ENCODE measurements around the gene ASPG. TPM values are rescaled to one million over a fixed set of nuclear protein-coding genes. Genes with fewer than 3 reads are reported as not detected.

ASPG gene
- total RNA-seq, 1 experiment from 2014 or later, result not detected

DNA sequence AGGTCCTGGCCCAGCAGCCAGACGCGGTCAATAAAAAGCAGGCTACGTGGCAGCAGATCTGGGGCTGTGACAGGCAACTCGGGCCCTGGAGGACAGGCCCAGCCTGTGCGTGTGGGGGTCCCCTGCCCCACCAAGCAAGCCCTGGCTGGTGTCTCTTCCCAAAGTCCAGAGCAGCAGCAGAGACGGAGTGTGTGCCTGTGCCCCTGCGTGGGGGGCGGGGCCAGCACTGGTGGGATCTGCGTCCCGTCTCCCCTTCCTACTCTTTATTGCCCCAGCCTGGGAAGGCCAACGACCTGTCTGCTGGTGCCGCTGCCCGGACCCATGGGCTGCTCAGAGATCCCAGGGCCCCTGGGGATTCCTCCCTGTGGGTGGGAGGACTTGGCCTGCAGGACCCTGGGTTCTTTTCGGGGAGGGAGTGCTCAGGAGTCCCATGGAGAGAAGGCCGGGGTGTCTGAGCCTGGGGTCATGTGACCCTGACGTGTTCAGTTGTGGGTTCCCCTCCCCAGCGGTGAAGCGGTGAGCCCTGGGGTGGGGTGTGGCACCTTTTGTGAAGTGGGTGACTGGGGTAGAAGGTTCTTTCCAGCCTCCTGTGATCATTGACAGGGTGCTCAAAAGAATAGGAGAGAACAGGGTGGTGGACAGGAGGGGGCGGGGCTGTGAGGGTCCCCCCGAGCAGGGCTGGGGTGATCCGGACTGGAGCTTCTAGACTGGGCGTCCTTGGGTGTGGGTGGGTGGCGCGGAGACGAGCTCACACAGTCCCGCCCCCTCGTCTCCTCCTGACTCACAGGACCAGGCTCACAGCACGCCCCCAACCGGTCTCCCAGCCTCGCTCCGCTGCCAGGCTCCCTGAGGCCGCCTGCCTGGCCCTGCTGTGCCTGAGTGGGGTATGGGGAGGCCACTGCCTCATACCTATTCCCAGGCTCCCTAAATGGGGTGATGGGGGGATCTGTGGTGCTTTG lies 22.4 kb downstream of the ASPG start:
- no peak overlapping the region for H3K4me3 ChIP-seq (ENCODE audit: low read depth in 2 of 2, low read length in 2 of 2)
- intact Hi-C loops (cut with micrococcal nuclease; ENCODE audit: unreplicated experiment), result no loop called here
- CTCF ChIA-PET, result no interaction called here
- H3K27ac ChIP-seq (ENCODE audit: low read length), result no peak overlapping the region
- POLR2A ChIA-PET, result no interaction called here
- no peaks in the 10 kb centered on the region for H3K9me3 ChIP-seq (ENCODE audit: control insufficient read depth, insufficient read depth, low read depth, low read length)
- no peaks in the 10 kb centered on the region for H3K4me1 ChIP-seq (ENCODE audit: control insufficient read depth, insufficient read depth, low read length)
- in situ Hi-C loops (cut with HindIII; ENCODE audit: low pct_unique_long_range_greater_than_20kb, low sequenced_read_pairs), result no loop called here
- H3K36me3 ChIP-seq (ENCODE audit: control insufficient read depth, insufficient read depth, low read length), result no peaks in the 10 kb centered on the region
- DNase-seq (ENCODE audit: low read depth, low spot score) (no peak), ATAC-seq (no peak)
- H3K27me3 ChIP-seq (ENCODE audit: control insufficient read depth, insufficient read depth, low read length), result no peaks in the 10 kb centered on the region
- TF ChIP-seq POLR2AphosphoS5 (IDR thresholded peaks at IDR 0.05; ENCODE audit: low read depth, low read length), result no peak
- TF ChIP-seq, protein P1, sequence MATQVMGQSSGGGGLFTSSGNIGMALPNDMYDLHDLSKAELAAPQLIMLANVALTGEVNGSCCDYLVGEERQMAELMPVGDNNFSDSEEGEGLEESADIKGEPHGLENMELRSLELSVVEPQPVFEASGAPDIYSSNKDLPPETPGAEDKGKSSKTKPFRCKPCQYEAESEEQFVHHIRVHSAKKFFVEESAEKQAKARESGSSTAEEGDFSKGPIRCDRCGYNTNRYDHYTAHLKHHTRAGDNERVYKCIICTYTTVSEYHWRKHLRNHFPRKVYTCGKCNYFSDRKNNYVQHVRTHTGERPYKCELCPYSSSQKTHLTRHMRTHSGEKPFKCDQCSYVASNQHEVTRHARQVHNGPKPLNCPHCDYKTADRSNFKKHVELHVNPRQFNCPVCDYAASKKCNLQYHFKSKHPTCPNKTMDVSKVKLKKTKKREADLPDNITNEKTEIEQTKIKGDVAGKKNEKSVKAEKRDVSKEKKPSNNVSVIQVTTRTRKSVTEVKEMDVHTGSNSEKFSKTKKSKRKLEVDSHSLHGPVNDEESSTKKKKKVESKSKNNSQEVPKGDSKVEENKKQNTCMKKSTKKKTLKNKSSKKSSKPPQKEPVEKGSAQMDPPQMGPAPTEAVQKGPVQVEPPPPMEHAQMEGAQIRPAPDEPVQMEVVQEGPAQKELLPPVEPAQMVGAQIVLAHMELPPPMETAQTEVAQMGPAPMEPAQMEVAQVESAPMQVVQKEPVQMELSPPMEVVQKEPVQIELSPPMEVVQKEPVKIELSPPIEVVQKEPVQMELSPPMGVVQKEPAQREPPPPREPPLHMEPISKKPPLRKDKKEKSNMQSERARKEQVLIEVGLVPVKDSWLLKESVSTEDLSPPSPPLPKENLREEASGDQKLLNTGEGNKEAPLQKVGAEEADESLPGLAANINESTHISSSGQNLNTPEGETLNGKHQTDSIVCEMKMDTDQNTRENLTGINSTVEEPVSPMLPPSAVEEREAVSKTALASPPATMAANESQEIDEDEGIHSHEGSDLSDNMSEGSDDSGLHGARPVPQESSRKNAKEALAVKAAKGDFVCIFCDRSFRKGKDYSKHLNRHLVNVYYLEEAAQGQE (IDR thresholded peaks at IDR 0.05; ENCODE audit: insufficient read depth in 1 of 2, low read depth in 2 of 2, low read length in 1 of 2), result no peak
- TF ChIP-seq SIN3A (IDR thresholded peaks at IDR 0.05; ENCODE audit: borderline replicate concordance, insufficient read depth, low read depth, low read length), result no peak
- no peak for TF ChIP-seq TCF7L2 (IDR thresholded peaks at IDR 0.05; ENCODE audit: low read depth, low read length)
- TF ChIP-seq CTCF (IDR thresholded peaks at IDR 0.05), result no peak
- no TSS peak for BruUV-seq (replicated peaks)

DNA sequence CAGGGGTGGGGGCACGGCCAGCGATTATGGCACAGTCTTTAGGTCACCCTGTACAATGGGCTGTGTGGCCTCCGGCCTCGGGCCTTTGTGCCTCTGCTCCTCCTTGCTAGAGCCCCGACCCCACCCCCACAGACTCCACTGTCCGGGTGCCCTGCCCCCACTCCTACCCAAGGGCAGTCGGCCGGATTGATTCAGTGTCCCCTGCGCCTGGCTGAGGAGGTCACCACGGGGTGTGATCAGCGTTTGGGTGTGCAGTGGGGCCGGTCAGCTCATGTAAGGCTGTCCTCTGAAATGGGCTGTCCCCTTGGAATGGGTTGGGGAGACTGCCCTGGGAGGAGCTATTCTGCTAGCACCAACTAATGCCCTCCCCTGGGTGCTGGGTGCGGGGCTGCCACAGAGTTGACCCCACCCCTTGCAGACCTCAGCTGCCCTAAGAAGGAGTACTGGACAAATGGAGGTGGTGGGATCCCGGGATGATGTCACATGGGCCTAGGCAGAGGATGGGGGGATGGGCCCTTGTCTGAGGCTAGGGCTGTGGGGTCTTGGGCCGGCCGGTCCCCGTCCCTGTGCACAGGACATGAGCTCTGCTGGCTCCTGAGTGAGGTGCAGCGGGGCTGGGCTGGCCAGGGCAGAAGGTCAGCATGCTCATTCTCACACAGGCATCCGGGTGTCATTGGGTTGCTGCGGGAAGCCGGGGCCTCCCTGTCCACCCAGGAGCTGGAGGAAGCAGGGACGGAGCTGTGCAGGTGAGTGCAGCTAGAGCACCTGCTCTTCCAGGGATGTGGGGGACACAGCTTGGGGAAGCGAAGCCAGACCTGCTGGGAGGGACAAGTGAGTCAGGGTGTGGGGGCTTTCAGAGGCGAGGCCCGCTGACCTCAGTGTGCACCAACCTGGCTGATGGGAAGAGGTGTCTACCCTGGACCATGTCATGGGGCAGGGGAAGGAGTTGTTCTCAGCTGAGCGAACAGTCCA lies 23.4 kb downstream of the ASPG start:
- CTCF ChIA-PET, result interaction anchor here (0.6 kb wide), 1 partner anchor 19 kb away, joined by 3 read pairs; no protein-coding TSS in a partner anchor

More for the DNA sequence above, 23.4 kb downstream of the ASPG start:
- H3K9me3 ChIP-seq (ENCODE audit: control insufficient read depth, insufficient read depth, low read depth, low read length), result no peaks in the 10 kb centered on the region
- no peak overlapping the region for H3K27ac ChIP-seq (ENCODE audit: low read length)
- ATAC-seq (no peak), DNase-seq (ENCODE audit: low read depth, low spot score) (no peak)
- H3K27me3 ChIP-seq (ENCODE audit: control insufficient read depth, insufficient read depth, low read length), result no peaks in the 10 kb centered on the region
- intact Hi-C loops (cut with micrococcal nuclease; ENCODE audit: unreplicated experiment), result no loop called here
- no peaks in the 10 kb centered on the region for H3K4me1 ChIP-seq (ENCODE audit: control insufficient read depth, insufficient read depth, low read length)
- no peak overlapping the region for H3K4me3 ChIP-seq (ENCODE audit: low read depth in 2 of 2, low read length in 2 of 2)
- in situ Hi-C loops (cut with HindIII; ENCODE audit: low pct_unique_long_range_greater_than_20kb, low sequenced_read_pairs), result no loop called here
- TF ChIP-seq POLR2AphosphoS5 (IDR thresholded peaks at IDR 0.05; ENCODE audit: low read depth, low read length) (no peak), CTCF (IDR thresholded peaks at IDR 0.05) (no peak), TCF7L2 (IDR thresholded peaks at IDR 0.05; ENCODE audit: low read depth, low read length) (no peak)
- TF ChIP-seq, protein P1 (IDR thresholded peaks at IDR 0.05; ENCODE audit: insufficient read depth in 1 of 2, low read depth in 2 of 2, low read length in 1 of 2), result no peak
- H3K36me3 ChIP-seq (ENCODE audit: control insufficient read depth, insufficient read depth, low read length), result no peaks in the 10 kb centered on the region
- BruUV-seq (replicated peaks), result no TSS peak
- POLR2A ChIA-PET, result no interaction called here

Measured in Panc1 (cell line).